Smooth muscle cell (in vitro differentiated cells): ENCODE results near the gene WDR70. TPM values are rescaled to one million over a fixed set of nuclear protein-coding genes. Genes with fewer than 3 reads are reported as not detected.

Experiments
- DNase-seq: peaks from one replicate; lab custom pipeline; 2025; ENCODE audit not compliant: unreplicated experiment; lab: John Stamatoyannopoulos, UW
- H2AFZ ChIP-seq: fragments of 200-600 bp; sonication (generic); 2 replicates; pipeline ENCODE4 v1.6.0; 2016; ENCODE audit warnings: antibody characterized with exemption, low read depth, mild to moderate bottlenecking
- H3F3A ChIP-seq: fragments of 200-600 bp; sonication (generic); 2 replicates; pipeline ENCODE4 v1.6.0; 2017; ENCODE audit warnings: antibody characterized with exemption, low read depth
- H3K27ac ChIP-seq: fragments of 200-600 bp; sonication (generic); 2 replicates; pipeline ENCODE4 v1.5.1; 2016; ENCODE audit warnings: low read depth, mild to moderate bottlenecking
- H3K27me3 ChIP-seq: fragments of 200-600 bp; sonication (generic); 2 replicates; pipeline ENCODE4 v1.6.1; 2016; ENCODE audit warnings: low read depth, mild to moderate bottlenecking
- H3K36me3 ChIP-seq: fragments of 200-600 bp; sonication (generic); 2 replicates; pipeline ENCODE4 v1.5.1; 2016; ENCODE audit warnings: low read depth
- H3K4me1 ChIP-seq: fragments of 200-600 bp; sonication (generic); 2 replicates; pipeline ENCODE4 v1.5.1; 2016; ENCODE audit warnings: low read depth
- H3K4me2 ChIP-seq: fragments of 200-600 bp; sonication (generic); 2 replicates; pipeline ENCODE4 v1.6.0; 2016; ENCODE audit warnings: mild to moderate bottlenecking
- H3K4me3 ChIP-seq: fragments of 200-600 bp; sonication (generic); 2 replicates; pipeline ENCODE4 v1.5.1; 2016; ENCODE audit warnings: mild to moderate bottlenecking
- H3K79me2 ChIP-seq: fragments of 200-600 bp; sonication (generic); 2 replicates; pipeline ENCODE4 v1.6.0; 2016; ENCODE audit warnings: low read depth, mild to moderate bottlenecking
- H3K9ac ChIP-seq: fragments of 200-600 bp; sonication (generic); 2 replicates; pipeline ENCODE4 v1.6.0; 2016; ENCODE audit warnings: low read depth
- H3K9me3 ChIP-seq: fragments of 200-600 bp; sonication (generic); replicated peaks from 2 replicates; pipeline ENCODE4 v1.5.1; 2016; ENCODE audit warnings: low read depth
- H4K20me1 ChIP-seq: fragments of 200-600 bp; sonication (generic); 2 replicates; pipeline ENCODE4 v1.6.0; 2016; ENCODE audit warnings: low read depth
- CTCF ChIP-seq: fragments of 200-600 bp; sonication (generic); IDR thresholded peaks from 2 replicates; pipeline ENCODE4 v1.5.1; 2017; ENCODE audit warnings: borderline replicate concordance, mild to moderate bottlenecking, antibody characterized with exemption; ENCODE audit not compliant: insufficient read depth, poor library complexity, severe bottlenecking
- WGBS: methylation state at CpG from one replicate; pipeline ENCODE4 v1.1.7; 2016; ENCODE audit warnings: low lambda C conversion rate; 5-methylcytosine and 5-hydroxymethylcytosine counted together
- polyA plus RNA-seq: library from polyadenylated mRNA; unstranded; fragments of >200 nt; fragmentation: Nextera tagmentation; extraction: Ambion mirVana; gene quantifications from 2 replicates; pipeline ENCODE4 v1.2.1, GENCODE V29; 2016
- total RNA-seq: library from RNA; depleted of rRNA; stranded (reverse); fragments of >200 nt; gene quantifications from 2 replicates; pipeline ENCODE4 v1.2.3, GENCODE V29; 2014

The WDR70 gene
- total and polyA plus RNA-seq, 2 experiments from 2014 or later = 17.8 to 28.7 TPM

- Histone ChIP-seq H3K27ac (no peak overlapping the region), H3F3A (no peaks in the 10 kb centered on the region), H3K79me2 (no peaks in the 10 kb centered on the region), H3K9ac (no peak overlapping the region), H4K20me1 (no peaks in the 10 kb centered on the region), H3K4me3 (no peak overlapping the region), H3K4me2 (no peak overlapping the region), H3K27me3 (no peaks in the 10 kb centered on the region), H2AFZ (no peak overlapping the region), H3K4me1 (no peaks in the 10 kb centered on the region), H3K9me3 (no peaks in the 10 kb centered on the region), H3K36me3 (peaks cover 9% of the 10 kb centered on the region)
- no peak for DNase-seq
- no peak for TF ChIP-seq CTCF
- 85% methylated on average over 3 of the region's 3 CpGs for WGBS
These were observed 351.9 kb downstream of the WDR70 start for GRCh38 chr5:37730896-37731455.

GRCh38 chr5:37734114-37734513 is 355.0 kb downstream of the WDR70 start:
- no peak overlapping the region for H2AFZ ChIP-seq
- no peak for TF ChIP-seq CTCF
- peaks cover 7% of the 10 kb centered on the region for H3F3A ChIP-seq
- H3K4me1 ChIP-seq = peaks cover 15% of the 10 kb centered on the region
- no peak overlapping the region for H3K27ac ChIP-seq
- H3K4me2 ChIP-seq = no peak overlapping the region
- H3K9ac ChIP-seq = no peak overlapping the region
- WGBS = 0% methylated on average over 1 of the region's 1 CpG
- H3K27me3 ChIP-seq = no peaks in the 10 kb centered on the region
- H3K36me3 ChIP-seq = no peaks in the 10 kb centered on the region
- no peaks in the 10 kb centered on the region for H3K79me2 ChIP-seq
- H3K4me3 ChIP-seq = no peak overlapping the region
- H4K20me1 ChIP-seq = no peaks in the 10 kb centered on the region
- H3K9me3 ChIP-seq = no peaks in the 10 kb centered on the region
- no peak for DNase-seq

- TF ChIP-seq CTCF = no peak
- WGBS = 57% methylated on average over 4 of the region's 4 CpGs
- H3K36me3 ChIP-seq = no peaks in the 10 kb centered on the region
- H3K9ac ChIP-seq = no peak overlapping the region
- DNase-seq = no peak
- H2AFZ ChIP-seq = no peak overlapping the region
- H3K4me1 ChIP-seq = peaks cover 19% of the 10 kb centered on the region
- H3K79me2 ChIP-seq = no peaks in the 10 kb centered on the region
- H3K4me3 ChIP-seq = no peak overlapping the region
- H4K20me1 ChIP-seq = no peaks in the 10 kb centered on the region
- H3K9me3 ChIP-seq = no peaks in the 10 kb centered on the region
- H3K4me2 ChIP-seq = no peak overlapping the region
- no peaks in the 10 kb centered on the region for H3K27me3 ChIP-seq
- H3K27ac ChIP-seq = no peak overlapping the region
- H3F3A ChIP-seq = peaks cover 7% of the 10 kb centered on the region
These were observed 356.7 kb downstream of the WDR70 start for GRCh38 chr5:37735649-37736347.

- no peak overlapping the region for H3K27ac ChIP-seq
- H3F3A ChIP-seq = peaks cover 7% of the 10 kb centered on the region
- no peak overlapping the region for H3K9ac ChIP-seq
- 98% methylated on average over 2 of the region's 2 CpGs for WGBS
- H3K9me3 ChIP-seq = no peaks in the 10 kb centered on the region
- H3K4me3 ChIP-seq = no peak overlapping the region
- no peaks in the 10 kb centered on the region for H3K36me3 ChIP-seq
- H4K20me1 ChIP-seq = no peaks in the 10 kb centered on the region
- peaks cover 19% of the 10 kb centered on the region for H3K4me1 ChIP-seq
- no peaks in the 10 kb centered on the region for H3K27me3 ChIP-seq
- no peak for TF ChIP-seq CTCF
- DNase-seq = no peak
- no peaks in the 10 kb centered on the region for H3K79me2 ChIP-seq
- H2AFZ ChIP-seq = no peak overlapping the region
- no peak overlapping the region for H3K4me2 ChIP-seq
These were observed 357.3 kb downstream of the WDR70 start for GRCh38 chr5:37736397-37736796.
